Type B pancreatic cell (in vitro differentiated cells): ENCODE data around the gene ADAMTSL3. TPM values are rescaled to one million over a fixed set of nuclear protein-coding genes. Genes with fewer than 3 reads are reported as not detected.
A peak's percentile ranks its signal among the peaks of the same experiment; 100 is the strongest.

Experiments
- DNase-seq: peaks from one replicate; pipeline ENCODE4 v3.0.0; 2021; ENCODE audit warnings: mixed read lengths; ENCODE audit not compliant: unreplicated experiment; ENCODE audit errors: extremely low spot score
- H3K27ac Mint-ChIP-seq: 2 replicates; pipeline ENCODE4 v1.8.0; 2021; ENCODE audit warnings: mild to moderate bottlenecking, mixed read lengths
- H3K27me3 Mint-ChIP-seq: 2 replicates; pipeline ENCODE4 v1.8.0; 2021; ENCODE audit warnings: mixed read lengths
- H3K36me3 Mint-ChIP-seq: 2 replicates; pipeline ENCODE4 v1.8.0; 2021; ENCODE audit warnings: mixed read lengths
- H3K4me1 Mint-ChIP-seq: one replicate; pipeline ENCODE4 v1.8.0; 2021; ENCODE audit warnings: mixed read lengths; ENCODE audit not compliant: unreplicated experiment
- H3K4me3 Mint-ChIP-seq: 2 replicates; pipeline ENCODE4 v1.8.0; 2021; ENCODE audit warnings: mild to moderate bottlenecking, mixed read lengths
- H3K9me3 Mint-ChIP-seq: 2 replicates; pipeline ENCODE4 v1.8.0; 2021; ENCODE audit warnings: mixed read lengths
- CTCF ChIP-seq: fragments of 200-600 bp; sonication (generic); conservative IDR thresholded peaks from 2 replicates; pipeline ENCODE4 v1.5.0; 2021; ENCODE audit warnings: antibody characterized with exemption, mild to moderate bottlenecking
- total RNA-seq: library from RNA; stranded (reverse); gene quantifications from 2 replicates; pipeline ENCODE4 v1.2.1, GENCODE V29; 2021; ENCODE audit warnings: low replicate concordance

Gene ADAMTSL3
- total RNA-seq, 1 donor from 2014 or later = 1.9 TPM

- Mint-ChIP-seq H3K27ac (no peak overlapping the region), H3K4me3 (peak overlapping the region; percentile 46), H3K9me3 (no peaks in the 10 kb centered on the region), H3K27me3 (peaks cover 90% of the 10 kb centered on the region), H3K4me1 (no peaks in the 10 kb centered on the region), H3K36me3 (no peaks in the 10 kb centered on the region)
- TF ChIP-seq CTCF = no peak
- no peak for DNase-seq
Measured at GRCh38 chr15:83653288-83653638, 660 bp upstream of the ADAMTSL3 start.

GRCh38 chr15:83654379-83655236 lies 685 bp downstream of the ADAMTSL3 start:
- Mint-ChIP-seq H3K4me1 (no peaks in the 10 kb centered on the region), H3K9me3 (no peaks in the 10 kb centered on the region), H3K36me3 (no peaks in the 10 kb centered on the region), H3K27me3 (peaks cover 91% of the 10 kb centered on the region), H3K27ac (no peak overlapping the region), H3K4me3 (peak overlapping the region; percentile 74)
- TF ChIP-seq CTCF = no peak
- no peak for DNase-seq

GRCh38 chr15:83655237-83655616 lies 1.3 kb downstream of the ADAMTSL3 start:
- Mint-ChIP-seq H3K4me3 (peak overlapping the region; percentile 44), H3K36me3 (no peaks in the 10 kb centered on the region), H3K4me1 (no peaks in the 10 kb centered on the region), H3K27me3 (peaks cover 91% of the 10 kb centered on the region), H3K27ac (no peak overlapping the region), H3K9me3 (no peaks in the 10 kb centered on the region)
- TF ChIP-seq CTCF = no peak
- no peak for DNase-seq

- Mint-ChIP-seq H3K27ac (no peak overlapping the region), H3K4me3 (peak overlapping the region; percentile 6), H3K27me3 (peaks cover 82% of the 10 kb centered on the region), H3K4me1 (no peaks in the 10 kb centered on the region), H3K9me3 (no peaks in the 10 kb centered on the region), H3K36me3 (no peaks in the 10 kb centered on the region)
- DNase-seq = no peak
- TF ChIP-seq CTCF = no peak
Measured at GRCh38 chr15:83656192-83656591, 2.3 kb downstream of the ADAMTSL3 start.

- H3K9me3 Mint-ChIP-seq = no peaks in the 10 kb centered on the region
- DNase-seq = no peak
- no peak for TF ChIP-seq CTCF
- no peak overlapping the region for H3K27ac Mint-ChIP-seq
- no peaks in the 10 kb centered on the region for H3K36me3 Mint-ChIP-seq
- no peak overlapping the region for H3K4me3 Mint-ChIP-seq
- peaks cover 74% of the 10 kb centered on the region for H3K27me3 Mint-ChIP-seq
- H3K4me1 Mint-ChIP-seq = no peaks in the 10 kb centered on the region
Measured at GRCh38 chr15:83656943-83657528, 3.1 kb downstream of the ADAMTSL3 start.
